CD4-positive, alpha-beta T cell treated with Interferon alpha-2 for 1 hour (primary cell): ENCODE measurements around the gene DPP6.

Source experiments
- DNase-seq, 2 donors: peaks; one replicate each; pipeline ENCODE4 v3.0.0-alpha.2; 2020 to 2022

DPP6 gene

DNA sequence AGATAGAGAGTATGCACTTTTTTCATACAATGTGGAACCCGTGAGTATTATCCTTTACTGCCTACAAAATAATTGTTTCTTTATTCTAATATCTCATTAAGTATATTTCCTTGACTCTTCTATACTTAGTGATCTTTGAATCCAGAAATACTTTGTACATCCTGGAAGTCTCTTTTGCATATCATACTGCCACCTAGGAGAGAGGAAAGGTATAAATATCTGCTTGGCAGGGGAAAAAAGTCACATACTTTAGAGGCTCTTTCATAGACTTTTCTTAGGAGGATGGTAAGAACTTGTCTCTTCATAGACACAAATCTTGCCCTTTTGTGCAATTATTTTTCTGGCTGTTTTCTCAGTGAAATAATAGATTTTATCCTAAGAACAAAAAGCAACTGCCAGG is 514.7 kb downstream of the DPP6 start:
- DNase-seq = no peak

DNA sequence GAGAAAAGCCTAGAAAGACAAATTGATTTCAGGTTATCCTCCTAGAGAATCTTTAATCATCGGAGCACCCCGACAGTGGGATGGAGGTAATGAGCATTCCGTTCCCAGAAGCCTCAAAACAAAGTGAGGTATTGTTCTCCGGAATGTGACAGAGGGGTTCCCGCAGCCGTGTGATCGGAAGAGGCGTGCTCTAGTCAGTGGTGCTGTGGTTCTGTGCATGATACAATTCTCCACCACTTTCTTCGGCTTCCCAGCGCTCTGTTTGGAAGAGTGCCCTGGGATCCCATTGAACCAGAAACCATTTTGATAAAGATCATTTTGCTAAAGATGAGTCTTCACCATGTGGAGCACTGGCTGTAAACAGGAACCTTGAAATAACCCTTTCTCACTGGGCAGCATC is 516.1 kb downstream of the DPP6 start:
- no peak for DNase-seq

DNA sequence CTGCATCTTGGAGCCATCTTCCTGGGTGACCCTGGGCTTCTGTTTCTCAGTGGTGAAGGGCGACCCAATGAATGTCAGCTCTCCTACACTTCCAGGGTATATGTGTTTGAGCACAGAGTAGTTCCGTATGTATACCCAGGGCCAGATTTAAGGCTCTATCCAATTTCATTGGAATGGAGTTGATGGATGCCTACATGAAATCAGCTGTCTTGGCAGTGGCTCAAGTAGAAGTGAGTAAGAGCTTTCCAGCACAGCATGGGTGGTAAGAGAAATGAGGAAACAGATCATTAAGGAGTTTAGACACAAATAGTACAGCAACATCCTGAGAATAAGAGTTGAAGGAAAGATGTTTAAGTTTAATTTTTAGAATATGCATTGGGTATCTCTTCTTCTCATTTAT is 517.7 kb downstream of the DPP6 start:
- no peak for DNase-seq

DNA sequence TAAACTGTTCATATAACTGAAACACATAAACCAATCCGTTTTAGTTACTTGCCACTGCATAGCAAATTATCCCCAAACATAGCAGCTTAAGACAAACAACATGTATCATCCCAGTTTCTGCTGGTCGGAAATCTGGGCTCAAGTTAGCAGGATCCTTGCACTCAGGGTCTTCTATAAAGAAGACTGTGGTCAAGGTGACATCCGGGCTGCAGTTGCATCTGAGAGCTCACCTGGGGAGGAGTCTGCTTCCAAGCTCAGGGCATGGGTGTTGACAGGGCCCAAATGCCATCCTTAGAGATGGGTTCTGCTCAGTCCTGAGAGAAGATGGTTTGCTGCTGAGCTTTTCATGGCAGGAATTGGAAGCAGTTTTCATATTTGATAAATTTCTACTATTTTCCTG is 519.6 kb downstream of the DPP6 start:
- no peak for DNase-seq

DNA sequence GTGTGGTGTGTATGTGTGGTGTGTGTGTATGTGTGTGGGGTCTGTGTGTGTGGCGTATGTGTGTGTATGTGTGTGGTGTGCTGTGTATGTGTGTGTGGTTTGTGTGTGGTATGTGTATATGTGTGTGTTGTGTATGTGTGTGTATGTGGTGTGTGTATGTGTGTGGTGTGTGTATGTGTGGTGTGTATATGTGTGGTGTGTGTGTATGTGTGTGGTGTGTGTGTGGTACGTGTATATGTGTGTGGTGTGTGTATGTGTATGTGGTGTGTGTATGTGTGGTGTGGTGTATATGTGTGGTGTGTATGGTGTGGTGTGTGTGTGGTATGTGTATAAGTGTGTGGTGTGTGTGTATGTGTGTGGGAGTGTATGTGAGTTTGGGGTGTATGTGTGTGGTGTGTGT is 522.0 kb downstream of the DPP6 start:
- no peak for DNase-seq

DNA sequence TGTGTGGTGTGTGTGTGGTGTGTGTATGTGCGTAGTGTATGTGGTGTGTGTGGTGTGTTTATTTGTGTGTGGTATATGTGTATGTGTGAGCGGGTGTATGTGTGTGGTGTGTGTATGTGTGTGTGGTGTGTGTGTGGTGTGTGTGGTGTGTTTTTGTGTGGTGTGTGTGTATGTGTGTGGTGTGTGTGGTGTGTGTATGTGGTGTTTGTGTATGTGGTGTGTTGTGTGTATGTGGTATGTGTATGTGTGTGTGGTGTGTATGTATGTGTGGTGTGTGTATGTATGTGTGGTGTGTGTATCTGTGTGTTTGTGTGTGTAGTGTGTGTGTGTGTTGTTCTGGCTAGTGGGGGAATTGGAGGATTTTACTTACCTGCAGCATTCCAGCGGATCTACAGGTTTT is 523.3 kb downstream of the DPP6 start:
- no peak for DNase-seq

DNA sequence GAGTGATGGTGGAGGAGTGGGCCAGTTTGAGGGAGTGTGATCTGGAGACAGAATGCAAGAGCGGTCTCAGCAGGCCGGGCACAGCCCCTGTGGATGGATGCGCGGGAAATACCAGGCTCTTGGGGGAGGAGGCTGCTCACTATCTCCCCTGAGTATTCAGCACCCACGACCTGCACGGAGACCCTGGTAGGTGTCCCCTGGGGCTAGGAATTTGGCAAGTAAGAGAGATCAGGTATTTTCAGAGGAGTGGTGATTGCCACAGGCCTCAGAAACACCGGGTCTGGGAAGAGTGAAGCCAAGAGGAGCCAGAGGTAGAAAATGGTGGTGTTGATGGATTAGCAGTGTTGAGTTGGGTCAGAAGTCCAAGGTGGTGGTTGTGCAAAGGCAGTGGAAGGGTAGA is 524.4 kb downstream of the DPP6 start:
- no peak for DNase-seq

DNA sequence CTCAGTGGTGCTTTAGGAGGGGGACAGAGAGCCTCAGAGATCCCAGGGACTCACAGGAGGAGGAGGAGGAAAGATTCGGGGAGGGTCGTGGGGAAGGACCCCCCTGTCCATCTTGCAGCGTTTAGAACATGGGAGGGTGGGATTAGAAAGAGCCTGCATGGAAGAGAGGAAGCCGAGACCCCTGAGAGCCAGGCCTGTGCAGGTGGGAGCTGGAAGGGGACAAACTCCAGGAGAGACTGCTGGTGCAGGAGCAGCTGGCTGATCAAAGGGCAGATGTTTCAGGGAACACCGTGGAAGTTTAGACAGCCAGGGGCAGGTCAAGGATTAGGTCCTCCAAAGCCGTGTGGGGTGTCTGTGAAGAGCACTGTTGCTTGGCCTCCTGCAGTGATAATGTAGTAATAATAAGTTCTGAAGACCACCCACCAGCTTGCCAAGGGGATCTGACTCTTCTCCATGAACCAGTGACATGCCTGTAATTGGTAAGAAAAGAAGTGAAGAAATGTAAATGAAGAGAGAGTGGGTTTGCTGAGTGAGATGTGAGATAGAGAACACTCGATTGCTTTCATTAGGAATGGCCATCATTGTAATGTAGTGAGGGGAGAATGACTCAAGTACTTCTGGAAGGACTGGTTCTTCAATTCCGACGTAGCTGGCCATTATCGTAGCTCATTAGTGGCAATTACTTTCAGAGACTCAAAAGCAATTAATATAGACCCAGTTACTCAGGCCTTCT is 525.1 kb downstream of the DPP6 start:
- no peak for DNase-seq

DNA sequence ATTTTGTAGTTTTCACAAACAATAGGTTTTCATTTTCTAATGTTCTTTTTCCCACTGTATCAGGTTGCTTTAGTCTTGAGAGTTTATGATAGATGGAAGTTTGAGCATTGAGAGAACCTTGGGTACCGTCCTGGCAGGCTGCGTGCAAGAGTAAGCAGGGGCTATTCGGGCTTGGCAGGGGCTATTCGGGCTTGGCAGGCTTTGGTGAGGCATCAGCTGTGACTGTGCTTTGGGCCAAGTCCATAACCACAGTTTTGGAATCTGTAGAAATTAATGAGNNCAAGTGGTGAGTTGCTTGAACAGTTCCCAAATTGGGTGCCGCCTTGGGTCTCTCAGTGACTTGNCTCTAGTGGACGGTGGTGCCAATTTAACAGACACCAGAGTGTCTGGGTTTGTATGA is 526.1 kb downstream of the DPP6 start:
- DNase-seq = no peak

DNA sequence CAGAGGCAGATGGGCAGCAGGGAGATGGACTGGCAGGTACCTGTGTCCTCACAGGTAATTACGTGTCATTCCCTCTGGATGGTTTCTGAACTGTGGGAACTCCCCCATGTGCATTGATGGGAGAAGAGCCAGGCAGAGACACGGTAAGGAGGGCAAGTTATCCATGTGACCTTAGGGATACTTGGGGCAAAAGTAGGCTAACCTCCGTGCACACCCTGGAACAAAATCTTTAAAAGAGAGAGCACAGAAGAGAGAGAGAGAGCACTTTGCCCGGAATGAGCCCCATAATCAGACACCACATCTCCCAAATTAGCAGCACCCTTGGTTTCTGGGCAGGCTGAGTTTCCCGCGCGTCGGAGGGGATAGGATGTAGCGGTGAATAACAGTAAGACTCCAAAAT is 527.5 kb downstream of the DPP6 start:
- no peak for DNase-seq

DNA sequence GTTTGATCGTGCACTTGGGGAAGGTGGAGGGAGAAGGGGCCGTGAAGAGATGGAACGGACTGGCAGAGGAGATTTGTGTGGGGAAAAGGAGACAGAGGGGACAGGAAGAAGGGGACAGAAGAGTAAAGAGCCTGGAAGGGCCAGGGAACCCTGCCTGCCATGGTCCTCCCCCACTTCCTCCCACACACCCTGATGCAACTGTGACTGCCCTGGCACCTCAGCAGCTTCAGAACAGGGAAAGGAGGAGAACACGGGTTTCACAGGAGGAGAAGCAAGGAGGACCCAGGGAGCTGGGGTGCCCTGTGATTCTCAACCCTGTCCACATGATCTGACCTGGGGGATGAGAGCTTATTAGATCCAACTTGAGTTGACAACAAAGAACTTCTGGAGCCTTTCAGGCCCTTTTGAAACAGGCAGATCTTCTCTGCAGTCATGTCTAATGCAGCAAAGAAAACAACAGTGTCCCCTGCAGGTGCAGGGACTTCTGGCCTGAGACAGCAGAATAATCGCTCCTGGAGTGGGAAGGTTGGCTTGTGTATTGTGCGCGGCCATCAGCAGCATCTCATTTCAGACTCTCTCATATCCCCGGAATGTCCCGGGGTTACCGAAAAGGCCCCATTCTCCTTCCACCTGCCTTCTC is 529.2 kb downstream of the DPP6 start:
- no peak for DNase-seq

DNA sequence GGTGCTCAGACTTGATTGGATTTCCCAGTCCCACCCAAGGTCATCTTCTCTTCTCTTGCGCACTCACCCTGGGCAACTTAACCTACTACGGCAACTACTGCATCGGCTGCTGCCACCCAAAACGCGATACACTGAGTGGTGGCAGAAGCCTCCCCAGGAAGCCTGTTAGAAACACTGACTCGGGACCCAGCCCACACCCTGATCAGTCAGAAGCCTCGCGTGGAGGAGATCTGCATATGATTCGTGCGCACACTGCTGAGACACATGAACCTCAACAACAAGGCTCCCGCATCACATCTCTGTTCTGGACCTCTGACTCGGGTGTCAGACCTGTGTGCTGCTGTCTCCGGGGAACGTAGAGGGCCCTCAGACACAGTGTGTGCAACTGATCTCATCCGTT is 531.3 kb downstream of the DPP6 start:
- DNase-seq = no peak

DNA sequence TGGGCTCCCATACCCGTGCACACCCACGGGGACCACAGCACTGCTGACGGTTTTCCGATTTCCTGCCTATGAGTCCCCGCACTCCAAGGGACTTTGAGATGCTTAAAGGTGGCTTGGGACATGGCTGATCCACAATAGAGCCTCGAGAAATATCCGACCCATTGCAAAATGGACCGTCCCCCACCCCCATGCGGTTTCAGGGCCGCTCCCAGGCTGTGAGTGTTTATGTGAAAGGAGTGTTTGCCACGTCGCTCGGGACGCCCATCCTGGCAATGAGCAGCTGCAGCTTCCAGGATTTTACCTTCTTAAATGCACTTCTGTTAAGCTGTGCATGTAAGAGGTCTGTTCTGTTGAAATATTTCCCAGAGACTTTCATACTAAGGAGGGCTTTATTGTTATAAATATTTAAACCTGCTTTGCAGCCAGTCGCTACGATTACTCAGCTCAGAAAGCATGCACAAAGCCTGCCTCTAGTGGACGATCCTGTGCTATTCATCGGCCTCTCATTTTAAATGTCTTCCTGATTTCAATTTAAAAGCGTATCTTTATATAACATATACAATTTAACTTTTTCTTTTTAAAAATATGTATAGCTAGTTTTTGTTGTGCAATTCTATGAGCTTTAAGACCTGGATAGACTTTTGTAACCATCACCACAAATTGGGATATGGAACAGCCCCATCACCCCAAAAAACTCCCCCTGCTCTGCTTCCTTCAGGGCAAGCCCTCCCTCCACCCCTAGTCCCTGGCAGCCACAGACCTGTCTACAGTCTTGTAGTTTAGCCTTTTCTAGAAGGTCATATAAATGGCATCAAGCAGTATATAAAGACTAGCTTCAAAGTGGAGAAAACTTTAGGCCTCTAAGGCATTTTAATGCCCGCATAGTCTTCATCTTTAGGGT is 532.4 kb downstream of the DPP6 start:
- DNase-seq = no peak

DNA sequence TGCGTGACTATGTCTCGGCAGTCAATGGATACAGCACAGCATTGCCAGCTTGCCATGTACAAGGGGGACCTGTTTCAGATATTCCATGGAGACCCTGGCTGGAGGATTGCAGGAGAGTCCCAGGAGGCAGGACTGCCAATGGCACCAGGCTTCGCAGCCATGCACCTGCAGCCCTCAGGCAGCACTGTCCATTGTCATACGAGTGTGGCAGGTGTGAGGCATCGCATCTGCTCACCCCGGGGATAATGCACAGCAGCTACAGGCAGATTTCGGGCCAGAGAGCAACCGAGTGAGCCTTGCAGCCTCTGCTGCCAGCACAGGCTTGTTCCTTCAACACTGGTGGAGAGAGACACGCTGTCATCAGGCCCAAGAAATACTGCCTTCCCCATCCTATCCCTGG is 535.6 kb downstream of the DPP6 start:
- no peak for DNase-seq

DNA sequence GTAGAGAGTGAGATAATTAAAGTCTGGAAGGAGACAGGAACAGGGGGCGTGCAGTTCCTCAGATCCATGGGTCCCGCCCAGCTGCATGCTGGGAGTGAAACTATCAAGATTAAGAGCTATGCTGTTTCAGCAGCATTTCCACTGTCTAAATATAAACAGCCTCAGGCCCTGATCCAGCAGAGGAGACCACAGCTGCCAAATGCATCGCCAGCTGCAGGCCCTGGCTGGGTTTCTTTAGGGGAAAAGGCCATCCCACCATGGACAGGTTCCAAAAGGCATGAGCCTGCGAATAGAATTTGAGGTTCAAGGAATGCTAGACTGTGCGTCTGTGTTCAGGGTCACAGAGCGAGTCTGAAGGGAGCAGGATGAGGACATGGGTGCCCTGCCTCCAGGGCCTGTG is 539.3 kb downstream of the DPP6 start:
- DNase-seq = no peak

DNA sequence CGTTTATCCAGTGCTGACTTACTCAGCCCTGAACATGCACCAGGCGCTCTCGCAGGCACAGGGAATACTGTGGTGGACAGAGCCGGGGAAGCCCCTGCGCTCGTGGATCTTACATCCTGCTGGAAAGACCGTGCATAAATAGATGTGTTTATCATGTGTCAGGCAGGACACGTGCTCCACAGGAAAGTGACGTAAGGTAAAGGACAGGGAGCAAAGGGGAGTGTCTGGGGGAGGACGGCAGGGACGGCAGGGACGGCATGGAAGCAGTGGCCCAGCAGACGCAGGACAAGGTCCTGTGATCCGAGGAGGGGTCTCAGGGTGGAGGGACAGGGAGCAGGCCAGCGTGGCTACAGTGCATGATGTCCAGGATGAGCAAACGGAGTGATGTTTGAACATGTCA is 540.2 kb downstream of the DPP6 start:
- no peak for DNase-seq

DNA sequence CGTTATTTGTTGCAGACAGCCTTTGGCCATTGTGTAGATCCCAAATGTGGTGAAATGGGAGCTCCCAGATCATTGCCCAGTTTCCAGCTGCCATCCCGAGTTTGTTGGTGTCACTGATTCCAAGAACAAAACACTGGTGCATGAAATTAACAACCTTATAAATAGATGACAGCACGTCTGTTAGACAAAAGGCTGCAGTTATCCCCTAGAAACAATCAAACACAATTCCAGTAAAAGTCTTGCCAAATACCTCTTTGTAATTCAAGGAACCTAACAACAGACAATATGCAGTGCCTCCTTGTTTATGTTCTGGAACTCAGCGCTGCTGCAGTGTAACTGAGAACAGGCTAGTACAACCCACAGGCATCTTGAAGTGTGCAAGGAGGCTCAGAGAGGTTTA is 546.2 kb downstream of the DPP6 start:
- no peak for DNase-seq

DNA sequence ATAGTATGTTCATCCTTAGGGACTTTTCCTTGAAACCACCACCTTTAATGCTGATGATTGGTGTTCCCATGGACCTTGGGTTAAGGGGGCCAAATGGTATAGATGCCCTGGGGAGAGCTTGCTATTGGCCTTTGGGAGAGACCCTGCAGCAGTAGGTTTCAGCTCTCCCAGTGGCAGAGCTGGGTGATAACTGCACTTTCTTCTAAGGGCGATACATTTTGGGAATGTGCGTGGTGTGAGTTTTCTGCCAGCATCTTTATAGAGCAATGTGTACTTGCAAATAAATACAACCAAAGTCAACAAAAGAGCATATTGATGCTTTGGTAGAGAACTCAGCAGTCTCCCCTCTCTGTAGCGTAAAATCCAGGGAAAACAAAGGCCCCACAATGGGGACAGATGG is 546.7 kb downstream of the DPP6 start:
- DNase-seq = no peak

DNA sequence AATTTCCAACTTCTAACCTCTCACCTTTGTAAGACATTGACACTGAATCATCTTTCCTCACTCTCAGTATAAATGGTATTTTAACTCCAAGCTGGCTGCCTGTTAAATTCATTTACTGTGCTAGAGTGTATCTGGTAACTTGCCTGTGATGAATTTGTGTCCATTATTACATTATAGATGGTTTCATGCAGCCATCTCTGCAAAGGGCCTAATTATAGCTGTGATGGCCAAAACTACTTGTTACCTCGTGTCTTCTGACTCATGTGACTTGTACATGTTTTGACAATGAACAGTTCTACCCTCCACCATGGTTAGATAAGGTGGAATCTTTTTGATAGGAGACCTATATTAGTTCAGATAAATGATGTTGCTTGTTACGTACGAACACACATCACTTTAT is 558.7 kb downstream of the DPP6 start:
- no peak for DNase-seq

DNA sequence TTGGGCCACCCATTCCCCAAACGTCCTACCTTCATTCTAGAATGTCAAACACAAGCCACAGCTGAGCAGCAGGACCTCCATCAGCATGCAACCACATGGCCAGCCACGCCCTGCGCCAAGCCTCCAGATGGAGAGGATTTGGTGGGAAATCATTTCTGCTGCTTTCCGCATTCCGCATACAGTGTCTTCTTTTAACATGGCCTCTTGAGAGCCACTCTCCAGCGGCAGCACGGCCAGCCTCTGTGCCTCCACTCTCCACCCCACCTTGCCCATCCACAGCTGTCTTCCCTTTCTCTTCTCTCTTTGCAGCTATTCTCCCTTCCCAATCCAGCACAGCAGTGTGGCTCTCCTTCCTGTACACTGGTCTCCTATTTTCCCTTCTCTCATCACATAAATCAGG is 561.6 kb downstream of the DPP6 start:
- DNase-seq = no peak

DNA sequence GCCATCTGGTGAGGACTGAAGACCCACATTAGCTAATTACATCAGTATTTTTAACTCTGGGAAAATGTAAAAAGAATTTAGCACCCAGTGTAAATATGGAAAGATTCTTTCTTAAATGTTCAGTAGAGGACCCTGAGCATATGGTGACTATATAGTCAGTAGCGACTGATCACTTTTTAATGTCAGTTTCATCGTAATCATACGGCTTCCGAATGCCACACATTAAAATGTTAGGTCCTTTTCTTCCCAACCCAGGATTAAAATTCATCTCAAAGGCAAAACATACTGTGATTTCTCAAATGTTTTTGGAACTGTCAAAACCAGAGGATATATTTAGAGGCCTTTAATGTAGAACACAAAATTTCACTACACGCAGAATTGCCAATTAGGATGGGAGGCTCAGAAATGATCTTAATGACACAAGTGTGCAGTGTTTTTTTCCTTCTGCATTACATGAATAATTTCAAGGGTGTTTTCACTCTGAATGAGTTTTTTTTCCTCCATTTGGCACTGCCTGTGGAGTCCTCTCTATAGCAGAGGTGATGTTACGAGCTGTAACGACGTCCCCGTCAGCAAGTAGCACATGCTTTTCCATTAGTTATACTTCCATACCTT is 568.0 kb downstream of the DPP6 start:
- no peak for DNase-seq

DNA sequence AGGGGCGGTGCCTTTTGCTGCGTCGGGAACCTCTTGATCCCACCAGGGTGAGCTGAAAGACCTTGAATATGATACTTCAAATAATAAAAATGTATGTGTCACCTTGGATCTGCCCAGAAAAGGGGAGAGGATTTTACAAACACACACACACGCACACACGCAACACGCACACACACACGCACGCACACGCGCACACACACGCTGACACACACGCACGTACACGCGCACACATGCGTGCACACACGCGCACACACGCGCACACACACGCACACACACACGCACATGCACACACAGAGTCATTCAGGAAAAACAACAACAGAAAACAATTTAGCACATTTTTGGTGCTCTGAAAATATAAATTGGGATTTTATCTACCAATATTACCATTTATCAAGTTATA is 571.2 kb downstream of the DPP6 start:
- DNase-seq = no peak

DNA sequence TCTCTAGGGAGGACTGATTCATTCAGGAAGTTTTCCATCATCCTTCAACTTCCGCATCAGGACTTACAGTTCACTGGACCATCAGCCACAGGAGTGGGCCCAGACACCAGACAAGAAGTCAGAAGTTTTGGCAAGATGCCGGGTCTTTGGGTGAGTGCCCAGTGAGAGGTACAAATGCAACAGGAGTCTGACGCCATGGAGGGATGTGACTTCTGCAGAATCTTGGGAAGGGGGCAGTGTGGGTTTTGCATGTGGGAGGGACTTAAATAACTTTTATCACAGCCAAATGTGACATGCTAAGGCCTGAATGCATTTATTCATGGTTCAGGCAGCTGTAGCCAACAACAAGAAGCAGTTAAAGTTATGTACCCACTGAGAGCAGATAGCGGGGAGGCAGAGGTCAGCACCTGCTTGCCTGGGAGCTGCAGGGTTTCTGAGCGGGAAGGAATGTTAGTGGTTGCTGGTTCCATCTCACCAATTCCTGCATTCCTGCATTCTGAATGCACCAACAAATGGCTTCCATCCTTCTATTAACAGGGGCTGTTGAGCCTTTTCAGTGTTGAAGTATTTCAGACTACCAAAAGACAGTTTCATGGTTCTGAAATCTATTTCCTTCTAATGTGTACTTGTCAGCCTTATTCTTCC is 575.6 kb downstream of the DPP6 start:
- DNase-seq = no peak
